Lower lobe of right lung (tissue), 2 donors: ENCODE measurements around the gene PLD4. TPM values are rescaled to one million over a fixed set of nuclear protein-coding genes. Genes with fewer than 3 reads are reported as not detected.

Experiments used
- ATAC-seq, 2 donors: fragments of 200-7000 bp; cut with Tn5 transposase; one replicate each; pipeline ENCODE4 v1.9.1; 2020 to 2022; ENCODE audit warnings: mild to moderate bottlenecking in 2 of 2, moderate library complexity in 2 of 2
- DNase-seq: peaks from one replicate; pipeline ENCODE4 v3.0.0-alpha.2; 2020
- H3K27ac ChIP-seq: fragments of 200-600 bp; one replicate; pipeline ENCODE4 v1.8.0; 2022
- H3K27me3 ChIP-seq: fragments of 200-600 bp; one replicate; pipeline ENCODE4 v1.8.0; 2022; ENCODE audit warnings: low read depth
- H3K36me3 ChIP-seq: fragments of 200-600 bp; one replicate; pipeline ENCODE4 v1.8.0; 2022; ENCODE audit warnings: mild to moderate bottlenecking
- H3K4me1 ChIP-seq: fragments of 200-600 bp; one replicate; pipeline ENCODE4 v1.8.0; 2022
- H3K4me3 ChIP-seq: fragments of 200-600 bp; one replicate; pipeline ENCODE4 v1.8.0; 2022; ENCODE audit warnings: mild to moderate bottlenecking
- H3K9me3 ChIP-seq: fragments of 200-600 bp; one replicate; pipeline ENCODE4 v1.8.0; 2022
- intact Hi-C: fragments of 100-400 bp; cut with DNase I; formaldehyde crosslinking; loops from one replicate; pipeline ENCODE4 v1.11.0; 2022
- total RNA-seq: library from RNA; stranded (reverse); fragmentation: NEBNext Ultra II Directional; extraction: Animal tissue kit (Norgen Biotek cat#: 25700); gene quantifications from one replicate; pipeline ENCODE4 v1.2.1, GENCODE V29; 2021
- TF ChIP-seq, protein P1 (sequence below): fragments of 200-600 bp; IDR thresholded peaks from one replicate; pipeline ENCODE4 v1.8.0; 2022; ENCODE audit warnings: antibody characterized with exemption, mild to moderate bottlenecking
- donor health status: DM: no; HTN: yes; CAD: no; lungs with severe emphysema.

Gene PLD4
- total RNA-seq, 1 donor from 2014 or later = 1.2 TPM

DNA sequence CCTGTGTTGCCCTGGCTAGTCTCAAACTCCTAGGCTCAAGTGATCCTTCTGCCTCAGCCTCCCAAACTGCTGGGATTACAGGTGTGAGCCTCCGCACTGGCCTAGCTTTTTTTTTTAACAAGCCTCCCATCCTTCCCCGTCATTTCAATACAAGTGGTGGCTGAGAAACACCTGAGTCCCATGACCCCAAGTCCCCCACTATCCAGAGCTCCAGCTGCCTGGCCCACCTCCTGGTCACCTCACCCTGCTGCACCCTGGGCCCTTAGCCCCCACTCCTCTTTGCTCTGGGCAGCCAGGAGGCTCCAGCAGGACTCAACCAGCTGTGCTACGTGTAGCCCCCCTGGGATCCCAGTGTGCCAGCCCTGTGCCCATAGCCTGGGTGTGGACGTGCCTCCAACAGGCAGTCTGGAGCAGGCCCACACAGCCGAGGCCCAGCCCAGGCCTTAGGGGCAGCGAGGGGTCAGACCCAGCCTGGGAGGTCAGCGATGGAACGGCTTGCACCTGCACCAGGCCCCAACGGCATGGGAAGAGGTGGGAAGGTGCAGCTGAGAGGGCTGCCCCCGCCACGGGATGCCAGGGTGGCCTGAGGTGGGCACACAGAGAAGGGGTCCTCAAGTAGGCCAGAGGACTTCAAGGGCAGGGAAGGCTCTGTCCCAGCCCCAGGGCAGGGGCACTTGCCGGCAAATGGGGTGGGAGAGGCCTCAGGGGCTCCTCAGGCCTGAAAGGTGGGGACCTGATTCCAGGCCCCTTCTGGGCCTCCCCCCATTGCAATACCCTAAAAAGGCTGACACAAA, 47.0 kb downstream of the PLD4 start:
- Histone ChIP-seq H3K36me3 (no peaks in the 10 kb centered on the region), H3K27ac (peak overlapping the region; percentile 86), H3K4me1 (peaks cover 87% of the 10 kb centered on the region), H3K27me3 (peaks cover 4% of the 10 kb centered on the region), H3K4me3 (no peak overlapping the region), H3K9me3 (no peaks in the 10 kb centered on the region)
- intact Hi-C loops = loop anchor here (10.0 kb wide), 1 partner anchor 73 kb away; no protein-coding TSS in a partner anchor
- TF ChIP-seq, protein P1, sequence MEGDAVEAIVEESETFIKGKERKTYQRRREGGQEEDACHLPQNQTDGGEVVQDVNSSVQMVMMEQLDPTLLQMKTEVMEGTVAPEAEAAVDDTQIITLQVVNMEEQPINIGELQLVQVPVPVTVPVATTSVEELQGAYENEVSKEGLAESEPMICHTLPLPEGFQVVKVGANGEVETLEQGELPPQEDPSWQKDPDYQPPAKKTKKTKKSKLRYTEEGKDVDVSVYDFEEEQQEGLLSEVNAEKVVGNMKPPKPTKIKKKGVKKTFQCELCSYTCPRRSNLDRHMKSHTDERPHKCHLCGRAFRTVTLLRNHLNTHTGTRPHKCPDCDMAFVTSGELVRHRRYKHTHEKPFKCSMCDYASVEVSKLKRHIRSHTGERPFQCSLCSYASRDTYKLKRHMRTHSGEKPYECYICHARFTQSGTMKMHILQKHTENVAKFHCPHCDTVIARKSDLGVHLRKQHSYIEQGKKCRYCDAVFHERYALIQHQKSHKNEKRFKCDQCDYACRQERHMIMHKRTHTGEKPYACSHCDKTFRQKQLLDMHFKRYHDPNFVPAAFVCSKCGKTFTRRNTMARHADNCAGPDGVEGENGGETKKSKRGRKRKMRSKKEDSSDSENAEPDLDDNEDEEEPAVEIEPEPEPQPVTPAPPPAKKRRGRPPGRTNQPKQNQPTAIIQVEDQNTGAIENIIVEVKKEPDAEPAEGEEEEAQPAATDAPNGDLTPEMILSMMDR = no peak
- ATAC-seq (no peak), DNase-seq (peak; percentile 43)

DNA sequence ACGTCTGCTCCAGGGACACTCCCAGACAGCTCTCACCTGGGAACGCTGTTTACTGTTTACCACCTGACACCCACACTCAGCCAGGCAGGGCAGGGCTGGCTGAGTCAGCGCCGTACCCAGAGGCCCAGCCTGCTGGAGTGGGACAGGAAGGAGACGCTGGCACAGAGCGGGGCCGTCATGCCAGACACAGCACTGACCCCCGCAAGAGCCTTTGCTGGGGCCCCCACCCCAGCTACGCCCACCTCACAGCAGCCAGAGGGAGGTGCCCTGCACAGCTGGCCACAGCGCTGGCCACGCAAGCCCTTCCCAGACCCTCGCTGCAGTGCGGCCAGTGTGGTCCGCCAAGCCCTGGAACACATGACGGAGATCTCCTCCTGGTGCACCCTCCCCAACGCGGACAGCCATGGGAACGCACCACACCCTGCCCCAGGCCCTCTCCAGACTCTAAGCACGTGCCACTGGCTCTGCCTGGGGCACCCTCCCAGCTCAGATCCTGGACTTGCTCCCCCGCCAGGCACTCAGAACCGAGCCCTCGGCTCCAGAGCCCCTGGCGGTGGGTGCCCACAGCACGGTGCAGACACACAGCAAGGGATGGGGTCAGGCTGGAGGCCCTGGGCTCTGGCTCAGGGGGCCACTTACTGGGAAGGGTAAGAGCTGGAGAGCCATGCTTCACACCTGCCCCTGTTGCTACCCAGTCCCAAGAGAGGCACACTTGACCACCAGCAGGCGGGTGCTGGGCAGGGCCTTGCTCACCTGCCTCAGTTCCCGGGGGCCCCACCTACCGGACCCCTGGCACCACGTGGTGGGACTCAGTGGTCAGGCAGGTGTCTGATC, 47.8 kb downstream of the PLD4 start:
- DNase-seq = peak; percentile 83
- Histone ChIP-seq H3K4me3 (no peak overlapping the region), H3K27ac (peak overlapping the region; percentile 86), H3K36me3 (no peaks in the 10 kb centered on the region), H3K27me3 (peaks cover 12% of the 10 kb centered on the region), H3K4me1 (peaks cover 87% of the 10 kb centered on the region), H3K9me3 (no peaks in the 10 kb centered on the region)
- peak; percentile 73 to 82 for ATAC-seq
- TF ChIP-seq, protein P1 = no peak
- intact Hi-C loops = loop anchor here (10.0 kb wide), 1 partner anchor 72 kb away; no protein-coding TSS in a partner anchor

DNA sequence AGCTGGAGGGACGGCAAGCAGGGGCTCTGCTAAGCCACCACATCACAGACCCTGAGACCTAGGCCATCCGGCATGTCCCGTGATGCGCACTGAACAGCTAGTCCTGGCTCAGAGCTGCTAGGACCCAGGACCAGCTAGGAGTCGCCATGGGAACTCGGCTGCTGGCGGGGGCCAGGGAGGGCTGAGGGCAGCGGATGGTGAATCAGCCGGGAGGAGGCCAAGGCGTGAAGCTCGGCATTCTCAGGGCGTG, 48.4 kb downstream of the PLD4 start:
- ATAC-seq = peak; percentile 71 to 79
- DNase-seq = peak; percentile 83
- no peaks in the 10 kb centered on the region for H3K9me3 ChIP-seq
- intact Hi-C loops = loop anchor here (10.0 kb wide), 1 partner anchor 72 kb away; no protein-coding TSS in a partner anchor
- H3K27ac ChIP-seq = peak overlapping the region; percentile 86
- no peaks in the 10 kb centered on the region for H3K36me3 ChIP-seq
- TF ChIP-seq, protein P1 = no peak
- H3K4me1 ChIP-seq = peaks cover 86% of the 10 kb centered on the region
- H3K4me3 ChIP-seq = no peak overlapping the region
- peaks cover 17% of the 10 kb centered on the region for H3K27me3 ChIP-seq

DNA sequence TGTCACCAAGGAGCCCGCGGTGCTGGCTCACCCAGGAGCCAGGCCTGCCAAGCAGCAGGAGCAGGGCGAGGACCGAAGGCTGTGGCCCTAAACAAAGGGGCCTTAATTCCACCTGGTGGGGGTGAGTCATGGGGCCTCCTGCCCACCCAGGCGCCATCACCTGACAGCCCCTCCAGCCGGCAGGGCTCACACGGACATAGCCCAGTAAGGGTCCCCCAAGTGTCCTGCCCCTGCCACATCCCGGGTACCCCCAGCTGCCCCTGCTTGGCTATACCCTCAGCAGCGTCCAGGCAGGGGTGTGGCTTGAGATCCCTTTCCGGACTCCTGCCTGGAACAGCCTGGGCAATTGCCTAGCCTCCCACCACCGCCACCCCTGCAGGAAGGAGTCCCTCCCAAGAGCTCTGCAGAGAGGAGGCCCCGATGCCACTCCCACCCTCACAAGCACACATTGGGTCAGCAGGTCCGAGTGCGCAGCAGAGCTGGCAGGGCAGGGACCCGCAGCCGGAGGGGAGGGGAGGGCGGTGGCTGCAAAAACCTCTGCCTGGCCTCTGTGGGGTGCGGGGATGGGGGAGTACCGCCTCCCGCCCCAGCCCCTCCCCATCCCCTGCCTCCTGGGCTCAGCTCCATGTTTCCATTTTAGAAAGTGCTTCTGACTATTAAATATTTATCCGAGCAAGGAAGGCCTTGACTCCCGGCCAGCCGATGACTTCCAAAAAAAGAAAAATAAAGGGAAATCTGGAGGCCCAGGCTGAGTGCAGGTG, 48.9 kb downstream of the PLD4 start:
- intact Hi-C loops = loop anchor here (10.0 kb wide), 1 partner anchor 71 kb away; no protein-coding TSS in a partner anchor
- peaks cover 17% of the 10 kb centered on the region for H3K27me3 ChIP-seq
- H3K27ac ChIP-seq = peak overlapping the region; percentile 86
- TF ChIP-seq, protein P1 = no peak
- DNase-seq (peak; percentile 65), ATAC-seq (peak in 1 of 2 donors; percentile 4)
- no peaks in the 10 kb centered on the region for H3K9me3 ChIP-seq
- peaks cover 83% of the 10 kb centered on the region for H3K4me1 ChIP-seq
- H3K4me3 ChIP-seq = peak overlapping the region; percentile 24
- no peaks in the 10 kb centered on the region for H3K36me3 ChIP-seq

DNA sequence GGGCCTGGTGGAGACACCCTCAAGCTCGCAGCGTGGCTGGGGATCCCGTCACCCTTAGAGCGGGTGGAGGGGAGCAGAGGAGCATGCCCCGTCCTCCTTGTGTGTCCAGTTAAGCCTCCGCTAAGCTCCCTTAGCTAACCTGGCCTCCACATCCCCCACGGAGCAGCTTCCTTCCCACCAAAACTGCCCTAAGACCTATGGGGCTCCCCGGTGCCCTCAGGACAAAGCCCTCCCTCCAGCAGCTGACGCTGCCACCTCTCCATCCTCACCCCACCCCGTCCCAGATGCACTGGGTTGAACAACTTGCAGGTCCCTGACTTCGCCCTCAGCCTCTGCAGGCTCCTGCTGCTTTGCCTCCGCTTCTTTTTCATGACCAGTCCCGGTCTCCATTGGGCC, 49.5 kb downstream of the PLD4 start:
- Histone ChIP-seq H3K9me3 (no peaks in the 10 kb centered on the region), H3K4me3 (peak overlapping the region; percentile 24), H3K27ac (peak overlapping the region; percentile 86), H3K36me3 (no peaks in the 10 kb centered on the region), H3K27me3 (peaks cover 17% of the 10 kb centered on the region), H3K4me1 (peaks cover 81% of the 10 kb centered on the region)
- ATAC-seq (no peak), DNase-seq (peak; percentile 42)
- intact Hi-C loops = loop anchor here (10.0 kb wide), 1 partner anchor 71 kb away; no protein-coding TSS in a partner anchor
- TF ChIP-seq, protein P1 = no peak
